Activated CD8-positive, alpha-beta T cell treated with anti-CD3 and anti-CD28 coated beads for 36 hours (primary cell): ENCODE measurements around the gene CYP27B1. TPM values are rescaled to one million over a fixed set of nuclear protein-coding genes. Genes with fewer than 3 reads are reported as not detected.

ENCODE experiments used
- ATAC-seq: fragments of 200-7000 bp; cut with Tn5 transposase; one replicate; pipeline ENCODE4 v1.10.0; 2021; ENCODE audit warnings: mild to moderate bottlenecking, moderate library complexity
- CTCF ChIA-PET: fragments of 350-600 bp; sonication (Branson Sonifier 250); formaldehyde crosslinking; loops from one replicate; lab custom pipeline; 2021; ENCODE audit warnings: antibody characterized with exemption; lab: Charles Lee
- POLR2A ChIA-PET: fragments of 350-600 bp; sonication (Branson Sonifier 250); formaldehyde crosslinking; loops from one replicate; lab custom pipeline; 2021; ENCODE audit warnings: antibody characterized with exemption; lab: Charles Lee
- DNase-seq: peaks from one replicate; pipeline ENCODE4 v3.0.0-alpha.2; 2020
- H3K27ac Mint-ChIP-seq: one replicate; pipeline ENCODE4 v1.8.0; 2021; ENCODE audit warnings: mild to moderate bottlenecking, mixed read lengths
- H3K27me3 Mint-ChIP-seq: one replicate; pipeline ENCODE4 v1.8.0; 2021; ENCODE audit warnings: mixed read lengths
- H3K36me3 Mint-ChIP-seq: one replicate; pipeline ENCODE4 v1.8.0; 2021; ENCODE audit warnings: low read depth, mixed read lengths
- H3K4me1 Mint-ChIP-seq: one replicate; pipeline ENCODE4 v1.8.0; 2021; ENCODE audit warnings: low read depth, mixed read lengths
- H3K4me3 Mint-ChIP-seq: one replicate; pipeline ENCODE4 v1.8.0; 2021; ENCODE audit warnings: mild to moderate bottlenecking, moderate library complexity, mixed read lengths
- H3K9me3 Mint-ChIP-seq: one replicate; pipeline ENCODE4 v1.8.0; 2021; ENCODE audit warnings: mixed read lengths
- intact Hi-C: fragments of 100-400 bp; cut with micrococcal nuclease; formaldehyde crosslinking; loops from one replicate; pipeline ENCODE4 v1.10.0; 2022
- total RNA-seq, 2 experiments: library from RNA; stranded (reverse); gene quantifications; one replicate each; pipeline ENCODE4 v1.2.3, GENCODE V29; 2021
- TF ChIP-seq, protein P1 (sequence below): fragments of 200-600 bp; IDR thresholded peaks from one replicate; pipeline ENCODE4 v1.8.0; 2022; ENCODE audit warnings: antibody characterized with exemption, mild to moderate bottlenecking

The CYP27B1 gene
- total RNA-seq, 2 experiments from 2014 or later: 7.6 to 7.9 TPM

GRCh38 chr12:57720606-57721595 lies 46.0 kb downstream of the CYP27B1 start:
- POLR2A ChIA-PET: interaction anchor here (0.6 to 1.0 kb wide), 5 partner anchors 12 to 27 kb away, joined by 3 to 4 read pairs (median 3); partner anchors contain the start of genes OS9 and TSPAN31
- no peaks in the 10 kb centered on the region for H3K9me3 Mint-ChIP-seq
- ATAC-seq (no peak), DNase-seq (no peak)
- intact Hi-C loops: no loop called here
- TF ChIP-seq, protein P1, sequence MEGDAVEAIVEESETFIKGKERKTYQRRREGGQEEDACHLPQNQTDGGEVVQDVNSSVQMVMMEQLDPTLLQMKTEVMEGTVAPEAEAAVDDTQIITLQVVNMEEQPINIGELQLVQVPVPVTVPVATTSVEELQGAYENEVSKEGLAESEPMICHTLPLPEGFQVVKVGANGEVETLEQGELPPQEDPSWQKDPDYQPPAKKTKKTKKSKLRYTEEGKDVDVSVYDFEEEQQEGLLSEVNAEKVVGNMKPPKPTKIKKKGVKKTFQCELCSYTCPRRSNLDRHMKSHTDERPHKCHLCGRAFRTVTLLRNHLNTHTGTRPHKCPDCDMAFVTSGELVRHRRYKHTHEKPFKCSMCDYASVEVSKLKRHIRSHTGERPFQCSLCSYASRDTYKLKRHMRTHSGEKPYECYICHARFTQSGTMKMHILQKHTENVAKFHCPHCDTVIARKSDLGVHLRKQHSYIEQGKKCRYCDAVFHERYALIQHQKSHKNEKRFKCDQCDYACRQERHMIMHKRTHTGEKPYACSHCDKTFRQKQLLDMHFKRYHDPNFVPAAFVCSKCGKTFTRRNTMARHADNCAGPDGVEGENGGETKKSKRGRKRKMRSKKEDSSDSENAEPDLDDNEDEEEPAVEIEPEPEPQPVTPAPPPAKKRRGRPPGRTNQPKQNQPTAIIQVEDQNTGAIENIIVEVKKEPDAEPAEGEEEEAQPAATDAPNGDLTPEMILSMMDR: no peak
- peaks cover 16% of the 10 kb centered on the region for H3K36me3 Mint-ChIP-seq
- CTCF ChIA-PET: no interaction called here
- H3K27ac Mint-ChIP-seq: no peak overlapping the region
- peaks cover 3% of the 10 kb centered on the region for H3K4me1 Mint-ChIP-seq
- no peaks in the 10 kb centered on the region for H3K27me3 Mint-ChIP-seq
- H3K4me3 Mint-ChIP-seq: no peak overlapping the region

GRCh38 chr12:57719777-57720605 lies 46.9 kb downstream of the CYP27B1 start:
- ChIA-PET CTCF (interaction anchor here (1.2 kb wide), 1 partner anchor 13 kb away, joined by 3 read pairs; no protein-coding TSS in a partner anchor), POLR2A (interaction anchor here (0.6 to 1.6 kb wide), 5 partner anchors 9 to 313 kb away, joined by 3 to 4 read pairs (median 3); partner anchors contain the start of gene OS9)
- no peak overlapping the region for H3K4me3 Mint-ChIP-seq
- peaks cover 20% of the 10 kb centered on the region for H3K36me3 Mint-ChIP-seq
- TF ChIP-seq, protein P1: no peak
- peaks cover 3% of the 10 kb centered on the region for H3K4me1 Mint-ChIP-seq
- H3K9me3 Mint-ChIP-seq: no peaks in the 10 kb centered on the region
- no peak for ATAC-seq
- H3K27ac Mint-ChIP-seq: no peak overlapping the region
- no peaks in the 10 kb centered on the region for H3K27me3 Mint-ChIP-seq
- DNase-seq: no peak
- intact Hi-C loops: no loop called here

DNA sequence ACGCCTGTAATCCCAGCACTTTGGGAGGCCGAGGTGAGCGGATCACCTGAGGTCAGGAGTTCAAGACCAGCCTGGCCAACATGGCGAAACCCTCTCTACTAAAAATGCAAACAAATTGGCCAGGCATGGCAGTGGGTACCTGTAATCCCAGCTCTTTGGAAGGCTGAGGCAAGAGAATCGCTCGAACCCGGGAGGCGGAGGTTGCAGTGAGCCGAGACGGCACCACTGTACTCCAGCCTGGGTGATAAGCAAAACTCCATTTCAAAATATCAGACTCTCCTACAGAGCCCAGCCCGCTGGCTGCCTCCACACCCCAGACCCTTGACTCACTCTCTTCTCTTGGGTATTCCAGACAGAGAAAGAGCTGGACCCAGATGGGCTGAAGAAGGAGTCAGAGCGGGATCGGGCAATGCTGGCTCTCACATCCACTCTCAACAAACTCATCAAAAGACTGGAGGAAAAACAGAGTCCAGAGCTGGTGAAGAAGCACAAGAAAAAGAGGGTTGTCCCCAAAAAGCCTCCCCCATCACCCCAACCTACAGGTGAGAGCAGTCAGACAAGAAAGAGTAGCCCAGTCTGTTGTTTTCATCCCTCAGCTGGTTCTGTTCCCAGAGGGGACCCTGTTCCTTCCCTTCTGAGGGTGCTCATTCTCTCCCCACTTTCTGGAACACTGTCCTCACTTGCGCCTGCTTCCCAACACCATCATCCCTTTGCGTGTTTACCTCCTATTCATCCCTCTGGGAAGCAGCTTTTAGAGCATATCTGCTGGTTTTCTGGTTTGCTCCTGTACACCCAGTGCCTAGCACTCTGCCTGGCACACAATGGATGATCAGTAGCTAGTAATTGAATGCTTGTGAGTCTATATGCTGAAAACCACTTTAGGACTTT lies 48.0 kb downstream of the CYP27B1 start:
- Mint-ChIP-seq H3K4me3 (no peak overlapping the region), H3K4me1 (no peaks in the 10 kb centered on the region), H3K27me3 (no peaks in the 10 kb centered on the region), H3K27ac (peak overlapping the region; percentile 20), H3K9me3 (no peaks in the 10 kb centered on the region), H3K36me3 (peaks cover 20% of the 10 kb centered on the region)
- intact Hi-C loops: no loop called here
- CTCF ChIA-PET: interaction anchor here (0.6 to 1.2 kb wide), 4 partner anchors 13 to 135 kb away, joined by 3 read pairs; no protein-coding TSS in a partner anchor
- POLR2A ChIA-PET: interaction anchor here (0.7 to 2.3 kb wide), 6 partner anchors 10 to 436 kb away, joined by 3 to 6 read pairs (median 4); no protein-coding TSS in a partner anchor
- no peak for ATAC-seq
- TF ChIP-seq, protein P1: no peak
- no peak for DNase-seq

DNA sequence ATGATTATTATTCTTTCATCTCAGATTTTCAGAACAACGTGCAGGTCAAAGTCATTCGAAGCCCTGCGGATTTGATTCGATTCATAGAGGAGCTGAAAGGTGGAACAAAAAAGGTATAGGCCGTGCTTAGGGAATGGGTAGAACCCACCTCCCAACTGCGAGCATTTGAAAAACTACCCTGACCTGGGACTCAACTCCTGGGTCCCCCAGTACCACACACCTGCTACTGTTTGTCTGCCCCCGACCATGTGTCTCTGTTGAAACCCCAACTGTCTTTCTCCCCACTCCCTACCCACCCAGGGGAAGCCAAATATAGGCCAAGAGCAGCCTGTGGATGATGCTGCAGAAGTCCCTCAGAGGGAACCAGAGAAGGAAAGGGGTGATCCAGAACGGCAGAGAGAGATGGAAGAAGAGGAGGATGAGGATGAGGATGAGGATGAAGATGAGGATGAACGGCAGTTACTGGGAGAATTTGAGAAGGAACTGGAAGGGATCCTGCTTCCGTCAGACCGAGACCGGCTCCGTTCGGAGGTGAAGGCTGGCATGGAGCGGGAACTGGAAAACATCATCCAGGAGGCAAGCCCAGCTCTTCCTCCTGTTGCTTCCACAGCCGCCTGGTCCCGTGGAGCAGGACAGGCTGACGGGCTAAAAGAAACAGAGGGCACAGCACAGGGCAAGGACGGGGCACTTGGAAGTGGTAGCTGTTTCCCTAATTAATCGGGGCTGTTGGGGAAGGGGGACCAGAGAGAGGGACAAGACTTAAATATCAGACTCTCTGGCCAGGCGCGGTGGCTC lies 48.8 kb downstream of the CYP27B1 start:
- TF ChIP-seq, protein P1: no peak
- Mint-ChIP-seq H3K27ac (no peak overlapping the region), H3K9me3 (no peaks in the 10 kb centered on the region), H3K4me1 (no peaks in the 10 kb centered on the region), H3K27me3 (no peaks in the 10 kb centered on the region), H3K4me3 (no peak overlapping the region), H3K36me3 (peaks cover 20% of the 10 kb centered on the region)
- ChIA-PET CTCF (interaction anchor here (0.6 to 1.1 kb wide), 3 partner anchors 14 to 134 kb away, joined by 3 read pairs; no protein-coding TSS in a partner anchor), POLR2A (interaction anchor here (0.8 to 2.3 kb wide), 4 partner anchors 9 to 435 kb away, joined by 3 to 6 read pairs (median 4); no protein-coding TSS in a partner anchor)
- DNase-seq (no peak), ATAC-seq (no peak)
- intact Hi-C loops: no loop called here
